Anterior cingulate cortex (tissue), 58 donors: ENCODE measurements around the gene TMEM266.
A peak's percentile ranks its signal among the peaks of the same experiment; 100 is the strongest.

Experiments used
- DNase-seq, 58 donors: peaks; one replicate each; lab custom pipeline; 2025; lab: John Stamatoyannopoulos, UW

TMEM266 gene

DNA sequence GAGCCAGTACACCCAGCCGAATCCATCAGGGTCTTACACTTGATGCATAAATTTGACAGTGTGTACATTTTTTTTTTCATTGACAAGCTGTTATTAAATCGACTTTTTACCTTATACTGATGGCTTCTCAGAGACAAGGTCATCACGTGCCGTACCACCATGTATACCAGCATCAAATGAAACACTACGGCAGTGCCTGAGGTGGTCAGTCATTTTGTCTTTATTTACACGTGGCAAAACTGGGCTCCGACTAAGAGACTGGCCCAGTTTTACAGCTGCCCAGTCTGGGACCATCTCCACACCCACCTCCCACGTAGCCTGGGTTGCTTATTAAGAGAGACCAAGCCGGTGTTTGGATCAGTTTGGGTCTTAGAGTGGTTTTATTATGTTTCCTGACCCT lies 57.4 kb downstream of the TMEM266 start:
- no peak for DNase-seq

GRCh38 chr15:76118767-76119166 lies 59.0 kb downstream of the TMEM266 start:
- DNase-seq, result no peak

GRCh38 chr15:76123031-76123430 lies 63.2 kb downstream of the TMEM266 start:
- no peak for DNase-seq

GRCh38 chr15:76127169-76127568 lies 67.4 kb downstream of the TMEM266 start:
- no peak for DNase-seq

DNA sequence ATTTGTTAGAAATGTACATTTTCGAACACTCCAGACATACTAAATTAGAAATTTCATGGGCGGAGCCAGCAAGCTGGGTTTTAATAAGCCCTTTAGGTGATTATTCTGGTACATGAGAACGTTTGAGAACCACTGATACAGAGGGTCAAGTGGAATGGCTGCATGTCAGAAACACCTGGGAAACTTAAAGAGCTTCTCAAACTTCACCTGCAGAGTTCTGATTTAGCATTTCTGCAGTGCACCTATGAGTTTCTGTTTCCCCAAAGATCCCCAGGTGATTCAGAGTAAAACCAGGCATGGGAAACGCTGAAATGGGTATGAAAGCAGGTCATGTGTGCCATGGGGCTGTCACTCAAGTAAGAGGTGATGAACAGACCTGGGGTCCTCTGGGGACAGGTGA lies 68.1 kb downstream of the TMEM266 start:
- no peak for DNase-seq

- no peak for DNase-seq
Measured at GRCh38 chr15:76134537-76134936, 74.8 kb downstream of the TMEM266 start.

- no peak for DNase-seq
Measured at GRCh38 chr15:76135516-76135915, 75.7 kb downstream of the TMEM266 start.

GRCh38 chr15:76138436-76138835 lies 78.7 kb downstream of the TMEM266 start:
- no peak for DNase-seq

GRCh38 chr15:76139368-76140073 lies 79.7 kb downstream of the TMEM266 start:
- peak in 49 of 58 donors; percentile 5 to 78 (median 28) for DNase-seq

DNA sequence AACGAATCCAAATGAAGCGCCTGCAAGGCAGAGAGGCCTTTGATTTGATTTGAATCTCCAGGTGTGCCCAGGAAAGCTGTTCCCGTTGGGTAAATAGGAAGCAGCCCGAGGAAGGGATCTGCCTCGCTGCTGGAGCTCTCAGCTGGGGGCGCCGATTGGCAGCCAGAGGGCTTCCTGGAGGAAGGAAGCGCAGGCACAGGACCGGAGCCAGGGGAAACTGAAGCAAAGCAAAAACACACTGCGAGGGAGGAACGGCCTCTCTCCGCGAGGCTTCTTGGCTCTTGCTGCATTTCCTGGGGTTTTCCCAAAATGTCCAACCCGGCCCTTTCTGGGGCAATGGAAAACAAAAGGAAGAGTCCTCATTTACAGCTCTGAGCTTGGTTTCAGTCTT lies 80.3 kb downstream of the TMEM266 start:
- peak in 2 of 58 donors; percentile 3 to 13 for DNase-seq

- no peak for DNase-seq
Measured at GRCh38 chr15:76146812-76147211, 87.0 kb downstream of the TMEM266 start.

DNA sequence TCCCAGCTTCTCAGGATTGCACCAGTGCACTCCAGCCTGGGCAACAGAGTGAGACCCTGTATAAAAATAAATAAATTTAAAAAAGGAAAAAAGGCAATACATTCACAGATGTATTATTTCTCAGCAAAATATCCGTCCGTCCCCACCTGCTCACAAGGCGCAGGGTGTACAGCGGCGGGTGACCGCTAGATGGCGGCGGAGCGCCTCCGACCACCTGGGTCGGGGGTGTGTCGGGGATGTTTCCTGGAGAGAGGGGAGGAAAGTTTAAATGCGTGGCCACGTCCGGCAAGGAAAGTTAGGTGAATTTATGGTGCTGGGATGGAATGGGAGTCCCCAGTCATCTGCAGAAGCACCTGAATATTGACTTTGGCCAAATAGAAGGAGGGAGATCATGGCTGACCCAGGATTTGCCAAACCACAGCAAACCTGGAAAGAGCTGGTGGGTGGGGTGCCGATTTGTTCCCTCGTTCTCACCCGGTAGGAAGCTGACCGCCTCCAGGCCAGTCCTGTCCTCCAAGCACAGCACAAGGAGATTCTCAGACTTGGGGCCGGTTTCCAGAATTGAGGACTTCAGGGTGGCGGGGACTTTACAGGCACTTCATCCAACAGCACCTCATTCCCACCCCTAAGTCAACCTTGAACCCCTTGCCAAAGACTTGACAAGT lies 88.3 kb downstream of the TMEM266 start:
- peak in 18 of 58 donors; percentile 1 to 53 (median 10) for DNase-seq

DNA sequence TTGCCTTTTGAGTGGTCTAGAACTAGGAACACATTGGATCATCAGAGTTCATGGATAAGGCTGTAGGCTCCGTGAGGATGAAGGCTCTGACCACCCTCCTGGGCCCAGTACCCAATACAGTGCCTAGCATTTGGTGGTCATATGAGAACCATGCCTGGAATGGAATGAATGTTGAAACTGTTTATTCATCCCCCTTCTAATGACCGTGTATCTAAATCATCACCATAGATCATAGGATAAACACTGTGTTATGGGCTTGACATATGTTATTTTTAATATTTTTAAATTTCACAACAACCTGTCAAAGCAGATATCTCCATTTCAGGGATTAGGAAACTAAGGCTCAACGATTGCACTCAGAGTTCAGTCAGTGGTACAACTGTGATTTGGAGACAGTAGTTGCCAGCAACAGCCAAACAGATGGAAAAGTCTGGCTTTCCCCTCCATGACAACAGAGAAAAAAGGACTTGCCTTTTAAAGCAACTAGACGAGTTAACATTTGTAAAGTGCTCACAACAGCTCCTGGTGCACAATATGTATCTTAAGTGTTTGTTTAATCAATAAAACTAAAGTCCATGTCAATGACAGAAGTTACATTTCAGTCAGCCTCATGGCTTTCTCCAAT lies 89.6 kb downstream of the TMEM266 start:
- DNase-seq, result peak in 2 of 58 donors; percentile 3 to 5

GRCh38 chr15:76150513-76150912 lies 90.7 kb downstream of the TMEM266 start:
- DNase-seq, result peak in 37 of 58 donors; percentile 4 to 66 (median 23)

DNA sequence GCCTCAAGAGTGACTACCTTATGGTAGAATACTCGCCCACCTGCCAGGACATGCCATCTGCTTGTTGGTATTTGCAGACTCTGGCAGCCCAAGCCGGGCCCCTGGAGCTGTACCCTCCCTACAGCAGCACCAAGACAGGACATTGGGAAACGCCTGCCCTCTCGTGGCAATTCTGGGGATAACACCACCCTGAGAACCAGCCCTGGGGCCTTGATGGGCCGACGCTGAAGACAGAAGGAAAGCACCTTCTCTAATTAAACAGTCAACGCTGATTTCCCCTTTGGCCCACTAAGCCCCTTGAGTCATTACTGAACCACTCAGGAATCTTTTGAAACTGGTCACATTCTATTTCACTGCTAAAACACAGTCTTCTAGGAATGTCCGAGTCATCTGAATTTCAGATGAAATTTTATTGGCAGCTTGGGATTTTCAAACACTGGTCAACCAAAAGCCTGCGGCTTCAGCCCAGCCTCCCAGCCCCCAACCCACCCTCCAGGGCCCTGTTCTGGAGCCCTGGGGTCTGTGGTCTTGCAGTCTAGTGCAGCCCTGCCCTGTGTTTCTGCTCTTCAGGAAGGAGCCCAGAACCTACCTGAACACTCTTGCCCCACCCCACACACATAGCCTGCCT lies 91.3 kb downstream of the TMEM266 start:
- DNase-seq, result peak in 53 of 58 donors; percentile 8 to 77 (median 41)

DNA sequence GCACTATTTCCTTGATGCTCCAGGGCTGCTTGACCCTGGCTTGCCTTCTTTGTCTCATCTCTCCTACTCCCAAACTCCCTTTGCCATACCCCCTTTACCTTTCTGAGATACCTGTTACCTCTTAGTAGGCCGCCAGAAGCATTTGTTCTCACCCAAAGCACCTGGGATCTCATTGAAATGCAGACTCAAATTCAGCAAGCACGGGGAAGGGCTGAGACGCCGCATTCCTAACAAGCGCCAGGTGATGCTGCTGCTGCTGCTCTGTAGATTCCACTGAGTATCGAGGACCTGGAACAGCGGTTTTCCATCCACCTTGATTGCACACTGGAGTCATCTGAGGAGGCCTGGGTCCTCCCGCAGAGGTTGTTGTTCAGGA lies 91.8 kb downstream of the TMEM266 start:
- no peak for DNase-seq

GRCh38 chr15:76152197-76152596 lies 92.4 kb downstream of the TMEM266 start:
- no peak for DNase-seq

- DNase-seq, result no peak
Measured at GRCh38 chr15:76153241-76154197, 93.7 kb downstream of the TMEM266 start.

DNA sequence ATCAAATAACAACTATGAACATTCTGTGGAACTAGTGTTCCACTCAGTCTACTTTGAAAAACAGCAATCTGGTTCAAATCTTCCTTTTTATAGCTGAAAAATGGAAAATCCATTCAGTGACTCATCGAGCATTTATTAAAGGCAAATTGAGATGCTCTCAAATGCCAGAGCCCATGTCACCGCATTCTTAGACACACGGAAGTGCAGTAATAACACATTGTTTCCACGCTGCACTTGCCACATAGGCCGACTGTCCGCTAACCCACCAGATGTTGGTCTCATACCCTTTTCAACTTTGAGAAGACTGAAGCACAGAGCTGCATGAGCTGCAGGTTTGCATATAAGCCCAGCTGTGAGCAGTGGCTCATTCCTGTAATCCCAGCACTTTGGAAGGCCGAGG lies 95.9 kb downstream of the TMEM266 start:
- DNase-seq, result no peak

DNA sequence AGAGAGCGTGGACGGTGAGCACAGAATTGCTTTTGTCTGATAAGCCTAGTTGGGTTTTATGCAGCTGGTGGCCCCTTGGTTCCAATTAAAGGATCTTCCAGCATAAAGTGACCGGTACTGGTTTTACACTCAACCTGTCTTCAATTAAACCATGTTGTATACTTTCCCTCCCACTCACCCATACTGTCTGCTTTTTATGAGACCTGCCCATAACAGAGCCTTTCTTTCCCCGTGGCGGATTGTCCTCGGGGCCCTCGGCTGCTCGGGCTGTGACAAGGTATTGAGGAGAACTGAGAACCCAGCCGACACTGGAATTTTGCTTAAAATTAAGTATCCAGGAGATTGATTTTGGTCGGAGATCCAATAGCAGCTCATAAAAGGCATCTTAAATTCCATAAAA lies 98.4 kb downstream of the TMEM266 start:
- DNase-seq, result no peak
